Liver (tissue), 3 donors: ENCODE results near the gene LIX1L.

Experiments
- CTCF ChIP-seq: fragments of 150-350 bp; IDR thresholded peaks from 2 replicates; pipeline ENCODE4 v1.5.1; 2017; ENCODE audit warnings: improper control_type of control experiment, low read depth, low read length; ENCODE audit not compliant: missing input control
- EGR1 ChIP-seq, 2 donors: IDR thresholded peaks; 2 replicates each; pipeline ENCODE4 v1.6.1; 2016 to 2018; ENCODE audit warnings: antibody characterized with exemption in 2 of 2, low read depth in 2 of 2
- MAX ChIP-seq: IDR thresholded peaks from 2 replicates; pipeline ENCODE4 v1.6.1; 2016; ENCODE audit warnings: antibody characterized with exemption
- RAD21 ChIP-seq, 2 donors: IDR thresholded peaks; 2 replicates each; pipeline ENCODE4 v1.6.1; 2016; ENCODE audit warnings: antibody characterized with exemption in 2 of 2, mild to moderate bottlenecking in 2 of 2
- SP1 ChIP-seq: IDR thresholded peaks from 2 replicates; pipeline ENCODE4 v1.6.1; 2018; ENCODE audit warnings: antibody characterized with exemption, mild to moderate bottlenecking
- TAF1 ChIP-seq: conservative IDR thresholded peaks from 2 replicates; pipeline ENCODE4 v1.6.1; 2016; ENCODE audit warnings: antibody characterized with exemption, mild to moderate bottlenecking
- YY1 ChIP-seq: IDR thresholded peaks from 2 replicates; pipeline ENCODE4 v1.6.1; 2016; ENCODE audit warnings: antibody characterized with exemption, mild to moderate bottlenecking
- donor health status: healthy.
- donor health status: healthy.

- TF ChIP-seq CTCF (no peak), EGR1 (IDR thresholded peaks at IDR 0.05; ENCODE audit: low read depth in 2 of 2) (peak in 1 of 2 donors; percentile 58), YY1 (no peak), RAD21 (IDR thresholded peaks at IDR 0.05) (no peak), MAX (peak; percentile 56), SP1 (peak; percentile 67), TAF1 (no peak)
These were observed 22.7 kb upstream of the LIX1L start for GRCh38 chr1:145980457-145980994.
